ENCODE measurements around the gene PHLDA1. TPM values are rescaled to one million over a fixed set of nuclear protein-coding genes. Genes with fewer than 3 reads are reported as not detected.
A peak's percentile ranks its signal among the peaks of the same experiment; 100 is the strongest.

PHLDA1 gene
- total and polyA plus RNA-seq, 2 experiments from 2014 or later = 11.7 to 21.6 TPM

GRCh38 chr12:76008428-76008827, 23.1 kb downstream of the PHLDA1 start:
- ATAC-seq (no peak), DNase-seq (ENCODE audit: low spot score) (no peak)
- peaks cover 30% of the 10 kb centered on the region for H3K4me1 Mint-ChIP-seq
- Histone ChIP-seq H3F3A (replicated peaks; ENCODE audit: low read depth) (no peaks in the 10 kb centered on the region), H3K27ac (ENCODE audit: low read depth) (no peak overlapping the region), H3K27me3 (ENCODE audit: insufficient read depth) (no peaks in the 10 kb centered on the region), H3K4me3 (no peak overlapping the region), H3K4me2 (no peak overlapping the region), H3K4me1 (ENCODE audit: insufficient read depth) (peaks cover 20% of the 10 kb centered on the region; the same call in 1 of the 2 replicates), H3K9me2 (ENCODE audit: insufficient read depth) (peaks cover 8% of the 10 kb centered on the region; the same call in 1 of the 2 replicates), H3K36me3 (ENCODE audit: insufficient read depth) (no peaks in the 10 kb centered on the region), H3K79me2 (replicated peaks; ENCODE audit: insufficient read depth) (no peaks in the 10 kb centered on the region), H2AFZ (no peak overlapping the region), H4K20me1 (replicated peaks; ENCODE audit: insufficient read depth) (no peaks in the 10 kb centered on the region)
- H3K36me3 Mint-ChIP-seq (ENCODE audit: low read depth) = peaks cover 10% of the 10 kb centered on the region
- H3K27me3 Mint-ChIP-seq (ENCODE audit: insufficient read depth, low read depth, poor library complexity) = peaks cover 3% of the 10 kb centered on the region
- peaks cover 11% of the 10 kb centered on the region for H3K9me3 Mint-ChIP-seq
- H3K4me3 Mint-ChIP-seq = no peak overlapping the region
- no peak overlapping the region for H3K27ac Mint-ChIP-seq
- no peak for TF ChIP-seq JUNB (IDR thresholded peaks at IDR 0.05; ENCODE audit: unreplicated experiment)
- TF ChIP-seq, protein P1, sequence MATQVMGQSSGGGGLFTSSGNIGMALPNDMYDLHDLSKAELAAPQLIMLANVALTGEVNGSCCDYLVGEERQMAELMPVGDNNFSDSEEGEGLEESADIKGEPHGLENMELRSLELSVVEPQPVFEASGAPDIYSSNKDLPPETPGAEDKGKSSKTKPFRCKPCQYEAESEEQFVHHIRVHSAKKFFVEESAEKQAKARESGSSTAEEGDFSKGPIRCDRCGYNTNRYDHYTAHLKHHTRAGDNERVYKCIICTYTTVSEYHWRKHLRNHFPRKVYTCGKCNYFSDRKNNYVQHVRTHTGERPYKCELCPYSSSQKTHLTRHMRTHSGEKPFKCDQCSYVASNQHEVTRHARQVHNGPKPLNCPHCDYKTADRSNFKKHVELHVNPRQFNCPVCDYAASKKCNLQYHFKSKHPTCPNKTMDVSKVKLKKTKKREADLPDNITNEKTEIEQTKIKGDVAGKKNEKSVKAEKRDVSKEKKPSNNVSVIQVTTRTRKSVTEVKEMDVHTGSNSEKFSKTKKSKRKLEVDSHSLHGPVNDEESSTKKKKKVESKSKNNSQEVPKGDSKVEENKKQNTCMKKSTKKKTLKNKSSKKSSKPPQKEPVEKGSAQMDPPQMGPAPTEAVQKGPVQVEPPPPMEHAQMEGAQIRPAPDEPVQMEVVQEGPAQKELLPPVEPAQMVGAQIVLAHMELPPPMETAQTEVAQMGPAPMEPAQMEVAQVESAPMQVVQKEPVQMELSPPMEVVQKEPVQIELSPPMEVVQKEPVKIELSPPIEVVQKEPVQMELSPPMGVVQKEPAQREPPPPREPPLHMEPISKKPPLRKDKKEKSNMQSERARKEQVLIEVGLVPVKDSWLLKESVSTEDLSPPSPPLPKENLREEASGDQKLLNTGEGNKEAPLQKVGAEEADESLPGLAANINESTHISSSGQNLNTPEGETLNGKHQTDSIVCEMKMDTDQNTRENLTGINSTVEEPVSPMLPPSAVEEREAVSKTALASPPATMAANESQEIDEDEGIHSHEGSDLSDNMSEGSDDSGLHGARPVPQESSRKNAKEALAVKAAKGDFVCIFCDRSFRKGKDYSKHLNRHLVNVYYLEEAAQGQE (IDR thresholded peaks at IDR 0.05; ENCODE audit: unreplicated experiment) = no peak
- TF ChIP-seq, protein P2, sequence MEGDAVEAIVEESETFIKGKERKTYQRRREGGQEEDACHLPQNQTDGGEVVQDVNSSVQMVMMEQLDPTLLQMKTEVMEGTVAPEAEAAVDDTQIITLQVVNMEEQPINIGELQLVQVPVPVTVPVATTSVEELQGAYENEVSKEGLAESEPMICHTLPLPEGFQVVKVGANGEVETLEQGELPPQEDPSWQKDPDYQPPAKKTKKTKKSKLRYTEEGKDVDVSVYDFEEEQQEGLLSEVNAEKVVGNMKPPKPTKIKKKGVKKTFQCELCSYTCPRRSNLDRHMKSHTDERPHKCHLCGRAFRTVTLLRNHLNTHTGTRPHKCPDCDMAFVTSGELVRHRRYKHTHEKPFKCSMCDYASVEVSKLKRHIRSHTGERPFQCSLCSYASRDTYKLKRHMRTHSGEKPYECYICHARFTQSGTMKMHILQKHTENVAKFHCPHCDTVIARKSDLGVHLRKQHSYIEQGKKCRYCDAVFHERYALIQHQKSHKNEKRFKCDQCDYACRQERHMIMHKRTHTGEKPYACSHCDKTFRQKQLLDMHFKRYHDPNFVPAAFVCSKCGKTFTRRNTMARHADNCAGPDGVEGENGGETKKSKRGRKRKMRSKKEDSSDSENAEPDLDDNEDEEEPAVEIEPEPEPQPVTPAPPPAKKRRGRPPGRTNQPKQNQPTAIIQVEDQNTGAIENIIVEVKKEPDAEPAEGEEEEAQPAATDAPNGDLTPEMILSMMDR (conservative IDR thresholded peaks at IDR 0.05; ENCODE audit: low read depth in 2 of 2) = no peak

GRCh38 chr12:76007640-76008039, 23.9 kb downstream of the PHLDA1 start:
- Histone ChIP-seq H3F3A (replicated peaks; ENCODE audit: low read depth) (no peaks in the 10 kb centered on the region), H3K27me3 (ENCODE audit: insufficient read depth) (no peaks in the 10 kb centered on the region), H4K20me1 (replicated peaks; ENCODE audit: insufficient read depth) (no peaks in the 10 kb centered on the region), H3K4me3 (no peak overlapping the region), H3K79me2 (replicated peaks; ENCODE audit: insufficient read depth) (no peaks in the 10 kb centered on the region), H3K4me1 (ENCODE audit: insufficient read depth) (peaks cover 22% of the 10 kb centered on the region; the same call in 1 of the 2 replicates), H3K4me2 (no peak overlapping the region), H3K9me2 (ENCODE audit: insufficient read depth) (peaks cover 8% of the 10 kb centered on the region; the same call in 1 of the 2 replicates), H3K36me3 (ENCODE audit: insufficient read depth) (no peaks in the 10 kb centered on the region), H3K27ac (ENCODE audit: low read depth) (peak overlapping the region; percentile 62; the same call in 1 of the 2 replicates), H2AFZ (peak overlapping the region; percentile 70; the same call in 1 of the 2 replicates)
- Mint-ChIP-seq H3K27ac (no peak overlapping the region), H3K27me3 (ENCODE audit: insufficient read depth, low read depth, poor library complexity) (peaks cover 3% of the 10 kb centered on the region), H3K4me3 (no peak overlapping the region), H3K9me3 (peaks cover 11% of the 10 kb centered on the region), H3K36me3 (ENCODE audit: low read depth) (peaks cover 10% of the 10 kb centered on the region), H3K4me1 (peaks cover 30% of the 10 kb centered on the region)
- ATAC-seq (peak; percentile 72), DNase-seq (ENCODE audit: low spot score) (peak; percentile 57)
- TF ChIP-seq NANOG (IDR thresholded peaks at IDR 0.05; ENCODE audit: borderline replicate concordance) (no peak), STAT1 (IDR thresholded peaks at IDR 0.05; ENCODE audit: unreplicated experiment) (no peak), EZH2phosphoT487 (IDR thresholded peaks at IDR 0.05; ENCODE audit: unreplicated experiment) (no peak)
- TF ChIP-seq, protein P3, sequence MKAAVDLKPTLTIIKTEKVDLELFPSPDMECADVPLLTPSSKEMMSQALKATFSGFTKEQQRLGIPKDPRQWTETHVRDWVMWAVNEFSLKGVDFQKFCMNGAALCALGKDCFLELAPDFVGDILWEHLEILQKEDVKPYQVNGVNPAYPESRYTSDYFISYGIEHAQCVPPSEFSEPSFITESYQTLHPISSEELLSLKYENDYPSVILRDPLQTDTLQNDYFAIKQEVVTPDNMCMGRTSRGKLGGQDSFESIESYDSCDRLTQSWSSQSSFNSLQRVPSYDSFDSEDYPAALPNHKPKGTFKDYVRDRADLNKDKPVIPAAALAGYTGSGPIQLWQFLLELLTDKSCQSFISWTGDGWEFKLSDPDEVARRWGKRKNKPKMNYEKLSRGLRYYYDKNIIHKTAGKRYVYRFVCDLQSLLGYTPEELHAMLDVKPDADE (IDR thresholded peaks at IDR 0.05) = no peak
- TF ChIP-seq, protein P4, sequence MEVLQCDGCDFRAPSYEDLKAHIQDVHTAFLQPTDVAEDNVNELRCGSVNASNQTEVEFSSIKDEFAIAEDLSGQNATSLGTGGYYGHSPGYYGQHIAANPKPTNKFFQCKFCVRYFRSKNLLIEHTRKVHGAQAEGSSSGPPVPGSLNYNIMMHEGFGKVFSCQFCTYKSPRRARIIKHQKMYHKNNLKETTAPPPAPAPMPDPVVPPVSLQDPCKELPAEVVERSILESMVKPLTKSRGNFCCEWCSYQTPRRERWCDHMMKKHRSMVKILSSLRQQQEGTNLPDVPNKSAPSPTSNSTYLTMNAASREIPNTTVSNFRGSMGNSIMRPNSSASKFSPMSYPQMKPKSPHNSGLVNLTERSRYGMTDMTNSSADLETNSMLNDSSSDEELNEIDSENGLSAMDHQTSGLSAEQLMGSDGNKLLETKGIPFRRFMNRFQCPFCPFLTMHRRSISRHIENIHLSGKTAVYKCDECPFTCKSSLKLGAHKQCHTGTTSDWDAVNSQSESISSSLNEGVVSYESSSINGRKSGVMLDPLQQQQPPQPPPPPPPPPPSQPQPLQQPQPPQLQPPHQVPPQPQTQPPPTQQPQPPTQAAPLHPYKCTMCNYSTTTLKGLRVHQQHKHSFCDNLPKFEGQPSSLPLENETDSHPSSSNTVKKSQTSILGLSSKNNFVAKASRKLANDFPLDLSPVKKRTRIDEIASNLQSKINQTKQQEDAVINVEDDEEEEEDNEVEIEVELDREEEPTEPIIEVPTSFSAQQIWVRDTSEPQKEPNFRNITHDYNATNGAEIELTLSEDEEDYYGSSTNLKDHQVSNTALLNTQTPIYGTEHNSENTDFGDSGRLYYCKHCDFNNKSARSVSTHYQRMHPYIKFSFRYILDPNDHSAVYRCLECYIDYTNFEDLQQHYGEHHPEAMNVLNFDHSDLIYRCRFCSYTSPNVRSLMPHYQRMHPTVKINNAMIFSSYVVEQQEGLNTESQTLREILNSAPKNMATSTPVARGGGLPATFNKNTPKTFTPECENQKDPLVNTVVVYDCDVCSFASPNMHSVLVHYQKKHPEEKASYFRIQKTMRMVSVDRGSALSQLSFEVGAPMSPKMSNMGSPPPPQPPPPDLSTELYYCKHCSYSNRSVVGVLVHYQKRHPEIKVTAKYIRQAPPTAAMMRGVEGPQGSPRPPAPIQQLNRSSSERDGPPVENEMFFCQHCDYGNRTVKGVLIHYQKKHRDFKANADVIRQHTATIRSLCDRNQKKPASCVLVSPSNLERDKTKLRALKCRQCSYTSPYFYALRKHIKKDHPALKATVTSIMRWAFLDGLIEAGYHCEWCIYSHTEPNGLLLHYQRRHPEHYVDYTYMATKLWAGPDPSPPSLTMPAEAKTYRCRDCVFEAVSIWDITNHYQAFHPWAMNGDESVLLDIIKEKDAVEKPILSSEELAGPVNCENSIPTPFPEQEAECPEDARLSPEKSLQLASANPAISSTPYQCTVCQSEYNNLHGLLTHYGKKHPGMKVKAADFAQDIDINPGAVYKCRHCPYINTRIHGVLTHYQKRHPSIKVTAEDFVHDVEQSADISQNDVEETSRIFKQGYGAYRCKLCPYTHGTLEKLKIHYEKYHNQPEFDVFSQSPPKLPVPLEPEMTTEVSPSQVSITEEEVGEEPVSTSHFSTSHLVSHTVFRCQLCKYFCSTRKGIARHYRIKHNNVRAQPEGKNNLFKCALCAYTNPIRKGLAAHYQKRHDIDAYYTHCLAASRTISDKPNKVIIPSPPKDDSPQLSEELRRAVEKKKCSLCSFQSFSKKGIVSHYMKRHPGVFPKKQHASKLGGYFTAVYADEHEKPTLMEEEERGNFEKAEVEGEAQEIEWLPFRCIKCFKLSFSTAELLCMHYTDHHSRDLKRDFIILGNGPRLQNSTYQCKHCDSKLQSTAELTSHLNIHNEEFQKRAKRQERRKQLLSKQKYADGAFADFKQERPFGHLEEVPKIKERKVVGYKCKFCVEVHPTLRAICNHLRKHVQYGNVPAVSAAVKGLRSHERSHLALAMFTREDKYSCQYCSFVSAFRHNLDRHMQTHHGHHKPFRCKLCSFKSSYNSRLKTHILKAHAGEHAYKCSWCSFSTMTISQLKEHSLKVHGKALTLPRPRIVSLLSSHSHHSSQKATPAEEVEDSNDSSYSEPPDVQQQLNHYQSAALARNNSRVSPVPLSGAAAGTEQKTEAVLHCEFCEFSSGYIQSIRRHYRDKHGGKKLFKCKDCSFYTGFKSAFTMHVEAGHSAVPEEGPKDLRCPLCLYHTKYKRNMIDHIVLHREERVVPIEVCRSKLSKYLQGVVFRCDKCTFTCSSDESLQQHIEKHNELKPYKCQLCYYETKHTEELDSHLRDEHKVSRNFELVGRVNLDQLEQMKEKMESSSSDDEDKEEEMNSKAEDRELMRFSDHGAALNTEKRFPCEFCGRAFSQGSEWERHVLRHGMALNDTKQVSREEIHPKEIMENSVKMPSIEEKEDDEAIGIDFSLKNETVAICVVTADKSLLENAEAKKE (CRISPR knock-in tag; IDR thresholded peaks at IDR 0.05) = no peak
